GM18519 (cell line): ENCODE results near the gene HBG1.
"Not testable (repeated sequence)": the region's sequence is repeated elsewhere in the genome, so short reads cannot be mapped to it uniquely, and the experiment has no call there.

Experiments used
- ATAC-seq: cut with Tn5 transposase; IDR thresholded peaks from one replicate; pipeline ENCODE4 v1.9.1; 2021; ENCODE audit warnings: mild to moderate bottlenecking, moderate library complexity; ENCODE audit not compliant: unreplicated experiment, low FRiP score

Gene HBG1

DNA sequence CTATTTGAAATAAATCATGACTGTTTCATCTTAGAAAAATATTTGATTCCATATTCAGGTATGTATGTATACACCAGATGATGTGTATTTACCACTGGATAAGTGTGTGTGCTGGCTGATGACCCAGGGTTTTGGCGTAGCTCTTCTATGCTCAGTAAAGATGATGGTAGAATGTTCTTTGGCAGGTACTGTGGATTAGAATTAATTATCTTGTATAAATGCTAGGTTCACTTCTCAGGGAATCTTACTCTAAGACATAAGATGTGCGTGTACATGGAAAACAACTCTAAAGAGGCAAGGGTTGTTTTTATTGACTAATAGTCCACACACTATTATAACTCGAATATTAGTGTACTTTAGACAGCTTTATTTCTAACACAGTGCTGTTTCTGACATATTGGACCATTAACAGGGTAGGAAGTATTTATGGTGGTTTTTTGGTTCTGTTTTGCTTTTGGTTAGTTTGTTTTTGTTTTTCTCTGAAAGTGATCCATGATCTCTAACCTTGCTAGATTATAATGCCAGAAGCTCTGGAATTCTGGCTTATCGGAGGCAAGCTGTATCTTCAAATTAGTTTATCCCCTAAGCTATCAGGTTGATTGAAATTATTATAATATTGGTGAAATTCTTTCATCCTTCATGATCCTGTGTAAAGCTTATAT, 1.0 kb upstream of the HBG1 start:
- ATAC-seq, result no peak

DNA sequence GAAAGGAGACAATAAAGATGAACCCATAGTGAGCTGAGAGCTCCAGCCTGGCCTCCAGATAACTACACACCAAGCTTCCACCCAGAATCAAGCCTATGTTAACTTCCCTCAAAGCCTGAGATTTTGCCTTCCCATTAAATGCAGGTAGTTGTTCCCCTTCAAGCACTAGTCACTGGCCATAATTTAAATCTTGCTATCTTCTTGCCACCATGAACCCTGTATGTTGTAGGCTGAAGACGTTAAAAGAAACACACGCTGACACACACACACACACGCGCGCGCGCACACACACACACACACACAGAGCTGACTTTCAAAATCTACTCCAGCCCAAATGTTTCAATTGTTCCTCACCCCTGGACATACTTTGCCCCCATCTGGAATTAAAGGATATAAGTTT, 1.2 kb downstream of the HBG1 start:
- not testable (repeated sequence) for ATAC-seq

DNA sequence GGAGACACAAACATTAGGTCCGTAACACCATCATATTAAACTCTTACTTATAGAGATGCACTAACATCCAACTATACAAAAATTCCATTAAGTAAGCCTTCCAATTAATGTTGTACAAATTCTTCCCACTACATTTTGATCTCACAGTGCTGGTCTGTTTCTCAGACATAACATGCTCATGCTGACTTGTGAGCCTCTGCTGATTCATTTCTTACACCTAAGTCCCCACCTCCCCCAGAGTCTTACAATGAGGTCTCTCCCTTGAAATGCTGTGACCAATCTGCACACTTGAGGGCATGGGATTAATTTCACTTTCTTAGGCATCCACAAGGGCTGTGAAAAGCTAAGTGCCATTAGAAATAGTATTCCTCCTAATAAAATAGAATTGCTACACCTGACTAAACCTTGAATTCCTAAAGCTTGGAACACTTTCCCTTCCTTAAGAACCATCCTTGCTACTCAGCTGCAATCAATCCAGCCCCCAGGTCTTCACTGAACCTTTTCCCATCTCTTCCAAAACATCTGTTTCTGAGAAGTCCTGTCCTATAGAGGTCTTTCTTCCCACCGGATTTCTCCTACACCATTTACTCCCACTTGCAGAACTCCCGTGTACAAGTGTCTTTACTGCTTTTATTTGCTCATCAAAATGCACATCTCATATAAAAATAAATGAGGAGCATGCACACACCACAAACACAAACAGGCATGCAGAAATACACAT, 2.0 kb downstream of the HBG1 start:
- ATAC-seq, result no peak

DNA sequence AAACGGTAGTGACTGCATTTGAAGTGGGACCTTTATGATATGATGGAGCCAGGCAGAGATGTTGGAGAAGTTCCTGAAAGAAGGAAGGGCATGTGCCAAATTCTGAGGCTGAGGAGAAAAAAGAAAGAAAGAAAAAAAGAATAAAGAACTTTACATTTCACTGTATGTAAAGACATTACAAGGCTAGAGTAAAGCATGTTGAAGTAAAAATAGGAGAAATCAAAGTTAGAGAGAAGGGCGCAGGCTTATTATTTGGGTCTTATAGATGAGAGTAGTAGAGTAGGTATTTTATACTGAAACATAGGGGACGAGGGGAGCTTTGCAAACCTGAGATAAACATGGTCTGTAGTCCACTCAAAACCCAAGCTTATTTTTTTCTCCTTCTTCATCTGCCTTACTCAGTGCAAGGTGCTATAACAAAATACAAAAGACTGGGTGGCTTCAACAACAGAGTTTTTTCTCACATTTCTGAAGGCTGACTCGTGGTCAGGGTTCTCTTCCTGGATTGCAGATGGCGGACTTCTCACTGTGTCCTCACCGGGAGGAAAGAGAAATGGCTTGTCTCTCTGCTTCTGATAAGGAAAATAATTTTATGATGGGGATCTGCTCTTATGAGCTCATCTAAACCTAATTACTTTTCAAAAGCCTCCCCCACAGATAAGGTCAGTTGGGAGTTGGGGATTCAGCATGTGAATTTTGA, 2.7 kb downstream of the HBG1 start:
- no peak for ATAC-seq

DNA sequence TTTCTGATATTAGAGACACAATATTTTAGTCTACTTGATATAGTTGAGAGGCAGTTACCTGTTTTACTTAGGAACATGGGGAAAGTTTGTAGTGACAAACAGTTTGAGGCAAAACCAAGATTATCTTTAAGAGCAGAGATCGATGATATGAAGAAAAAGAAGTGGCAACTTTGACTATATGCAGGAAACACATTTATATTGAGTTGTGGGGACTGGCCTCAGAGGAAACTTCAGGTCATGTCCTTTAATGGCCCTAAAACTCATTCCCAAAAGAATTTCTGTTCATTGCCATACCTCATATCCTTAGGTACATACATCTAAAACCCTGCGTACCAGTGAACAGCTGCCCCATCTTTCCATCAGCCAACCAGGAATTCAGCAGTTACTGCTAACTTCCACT, 4.5 kb downstream of the HBG1 start:
- ATAC-seq, result no peak

DNA sequence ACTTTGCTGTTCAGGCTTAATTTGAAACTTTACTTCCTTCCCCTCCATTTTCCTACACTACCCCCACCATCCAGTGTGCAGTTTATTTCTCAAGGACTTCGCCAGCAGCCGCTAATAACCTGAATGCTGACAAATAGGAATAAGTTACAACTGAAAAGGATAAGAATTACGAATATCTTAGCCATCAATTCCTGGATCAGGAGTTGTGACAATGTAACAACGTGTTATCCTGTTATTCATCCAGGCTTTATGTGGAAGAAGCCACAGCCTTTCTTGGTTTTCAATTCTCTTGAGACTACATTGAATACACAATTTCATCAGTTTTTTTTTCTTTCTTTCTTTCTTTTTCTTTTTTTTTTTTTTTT, 5.9 kb downstream of the HBG1 start:
- ATAC-seq, result no peak

DNA sequence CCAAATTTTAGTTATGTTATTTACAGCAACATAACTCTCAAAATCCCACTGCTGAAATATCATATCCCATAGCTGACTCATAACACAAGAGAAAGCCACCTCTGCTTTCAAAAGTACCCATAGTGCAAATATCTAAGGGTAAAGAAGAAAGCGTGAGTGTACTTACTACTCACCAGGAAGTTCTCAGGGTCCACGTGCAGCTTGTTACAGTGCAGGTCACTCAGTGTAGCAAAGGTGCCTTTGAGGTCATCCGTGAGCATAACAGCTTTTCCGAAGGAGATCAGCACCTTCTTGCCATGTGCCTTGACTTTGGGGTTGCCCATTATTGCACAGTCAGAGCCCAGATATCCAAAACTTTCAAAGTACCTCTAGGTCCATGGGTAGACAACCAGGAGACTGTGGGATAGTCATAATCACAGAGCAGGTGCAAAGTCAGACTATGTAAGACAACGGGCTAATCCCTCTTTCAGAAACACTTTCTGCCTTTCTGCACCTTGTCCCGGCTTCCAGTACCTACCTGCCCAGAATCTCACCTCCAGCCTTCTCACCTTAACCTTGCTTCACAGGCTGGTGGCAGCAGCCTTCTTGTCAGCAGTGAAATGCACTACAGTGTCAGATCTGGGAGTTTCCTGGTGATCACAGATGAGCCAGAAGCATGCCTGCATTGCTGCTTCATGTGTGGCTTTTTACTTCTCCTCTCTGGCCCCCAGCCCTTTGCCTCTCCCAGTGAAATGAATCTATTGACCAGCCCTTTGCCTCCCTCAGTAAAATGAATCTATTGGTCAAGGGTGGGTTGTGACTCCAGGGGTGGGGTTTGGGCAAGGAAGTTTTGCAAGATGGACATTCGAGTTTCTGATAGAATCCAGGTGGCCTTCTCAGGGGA, 6.5 kb downstream of the HBG1 start:
- peak; percentile 73 for ATAC-seq

DNA sequence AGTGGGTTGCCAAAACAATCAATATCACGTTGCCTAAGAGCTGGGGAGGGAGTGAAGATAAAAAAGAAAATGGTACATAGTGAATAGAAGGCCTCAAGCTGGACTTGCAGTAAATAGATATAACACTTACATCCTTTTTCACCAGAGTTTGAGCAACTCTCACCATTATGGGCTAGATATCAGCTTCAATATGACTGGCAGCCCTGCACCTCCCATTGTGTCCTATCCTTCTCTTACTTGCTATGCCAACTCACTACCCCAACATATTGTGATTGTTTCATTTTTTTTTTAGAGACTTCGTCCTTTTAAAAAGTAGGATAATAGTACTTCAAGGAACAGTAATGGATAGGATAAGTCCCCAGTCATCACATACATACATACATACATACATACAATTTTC, 7.4 kb downstream of the HBG1 start:
- ATAC-seq, result no peak

DNA sequence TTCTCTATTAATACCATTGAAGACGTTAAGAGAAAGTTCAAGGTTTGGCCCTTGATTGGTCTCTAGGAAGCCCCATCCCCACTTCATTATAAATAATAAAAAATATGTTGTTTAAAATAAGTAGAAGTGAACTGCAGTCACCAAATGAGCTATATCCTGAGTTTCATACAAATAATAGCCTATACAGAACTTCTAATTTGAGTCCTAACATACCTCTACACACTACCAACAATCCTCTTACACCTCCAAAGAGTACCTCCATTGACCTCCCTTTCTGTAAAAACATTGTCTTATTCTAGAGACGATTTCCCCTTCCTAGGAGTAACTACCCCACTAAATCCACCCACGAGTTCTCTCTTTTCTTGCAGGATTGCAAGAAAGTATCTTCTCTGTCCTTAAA, 8.2 kb downstream of the HBG1 start:
- ATAC-seq, result no peak

DNA sequence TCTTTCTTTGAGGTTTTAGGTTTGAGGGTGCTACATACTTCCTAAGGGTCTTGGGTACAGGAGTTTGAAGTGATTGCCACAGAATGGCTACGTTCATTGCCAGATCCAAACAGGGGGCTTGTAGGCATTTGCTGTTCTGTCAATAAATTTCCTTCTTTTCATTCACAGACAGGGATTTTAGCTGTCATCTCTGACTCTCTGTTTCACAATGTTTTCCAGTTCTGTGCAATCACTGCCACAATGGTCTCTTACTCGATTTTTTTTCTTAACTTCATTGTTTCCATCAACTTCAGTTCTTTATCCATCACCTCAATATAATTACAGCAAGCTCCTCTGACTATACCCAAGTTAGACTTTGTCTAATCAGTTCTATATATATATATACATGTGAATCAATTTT, 9.2 kb downstream of the HBG1 start:
- ATAC-seq, result no peak

DNA sequence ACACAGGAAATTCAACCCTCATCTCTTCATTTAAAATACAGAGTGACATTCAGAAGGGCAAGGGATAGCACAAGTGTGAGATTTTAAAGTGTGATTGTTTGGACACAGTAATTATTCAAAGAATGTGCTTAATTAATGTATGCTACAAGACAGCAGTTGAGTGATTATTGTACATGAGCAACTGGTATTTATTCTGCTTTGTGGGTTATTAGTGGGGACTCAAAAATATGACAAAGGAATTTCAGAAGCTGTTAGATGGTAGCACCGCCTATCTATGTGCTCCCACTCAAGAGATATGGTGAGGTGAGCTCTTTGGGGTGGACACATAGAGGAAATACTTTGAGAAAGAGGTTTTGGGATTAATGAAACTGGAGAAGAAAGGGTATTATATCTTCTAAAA, 9.6 kb downstream of the HBG1 start:
- ATAC-seq, result no peak

DNA sequence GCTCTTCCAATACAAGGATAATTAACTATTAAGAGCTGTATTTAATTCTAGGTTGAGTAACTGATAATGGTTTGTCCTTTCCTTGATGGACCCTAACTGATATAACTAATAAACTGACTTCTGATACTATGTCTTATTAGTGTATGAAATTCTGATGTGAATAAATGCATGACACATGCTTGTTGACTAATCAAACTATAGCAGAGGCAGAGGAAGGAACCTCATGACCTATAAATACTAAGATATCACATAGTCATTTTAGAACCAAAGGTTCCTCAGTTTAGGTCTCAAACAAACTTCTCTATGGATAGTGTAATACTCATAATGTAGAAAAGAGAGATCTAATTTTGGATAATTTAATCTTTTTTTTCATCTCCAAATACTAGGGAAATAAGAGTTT, 10.6 kb downstream of the HBG1 start:
- no peak for ATAC-seq

DNA sequence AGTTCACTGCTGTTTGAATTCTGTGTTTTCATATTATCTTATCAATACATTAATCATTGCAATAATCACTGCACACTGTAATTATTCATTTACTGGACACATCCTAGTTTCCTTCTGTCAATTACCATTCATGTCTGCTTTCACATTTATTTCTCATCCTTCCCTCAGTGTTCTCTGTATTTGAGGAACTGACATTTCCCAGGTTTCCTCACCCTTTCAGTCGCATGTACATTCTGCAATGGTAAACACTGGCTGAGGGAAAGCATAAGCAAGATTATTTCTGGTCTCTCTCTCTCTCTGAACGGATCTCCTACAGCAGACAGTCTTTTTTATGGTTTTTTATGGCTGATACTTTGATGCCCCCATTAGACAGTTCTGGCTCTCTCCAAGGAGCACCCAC, 11.2 kb downstream of the HBG1 start:
- ATAC-seq, result no peak

DNA sequence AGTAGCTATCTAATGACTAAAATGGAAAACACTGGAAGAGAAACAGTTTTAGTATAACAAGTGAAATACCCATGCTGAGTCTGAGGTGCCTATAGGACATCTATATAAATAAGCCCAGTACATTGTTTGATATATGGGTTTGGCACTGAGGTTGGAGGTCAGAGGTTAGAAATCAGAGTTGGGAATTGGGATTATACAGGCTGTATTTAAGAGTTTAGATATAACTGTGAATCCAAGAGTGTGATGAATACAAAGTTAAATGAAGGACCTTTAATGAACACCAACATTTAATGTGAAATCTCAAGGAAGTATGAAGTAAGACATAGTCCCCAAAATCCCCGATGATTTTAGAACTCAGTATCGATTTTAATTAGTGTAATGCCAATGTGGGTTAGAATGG, 12.2 kb downstream of the HBG1 start:
- no peak for ATAC-seq

DNA sequence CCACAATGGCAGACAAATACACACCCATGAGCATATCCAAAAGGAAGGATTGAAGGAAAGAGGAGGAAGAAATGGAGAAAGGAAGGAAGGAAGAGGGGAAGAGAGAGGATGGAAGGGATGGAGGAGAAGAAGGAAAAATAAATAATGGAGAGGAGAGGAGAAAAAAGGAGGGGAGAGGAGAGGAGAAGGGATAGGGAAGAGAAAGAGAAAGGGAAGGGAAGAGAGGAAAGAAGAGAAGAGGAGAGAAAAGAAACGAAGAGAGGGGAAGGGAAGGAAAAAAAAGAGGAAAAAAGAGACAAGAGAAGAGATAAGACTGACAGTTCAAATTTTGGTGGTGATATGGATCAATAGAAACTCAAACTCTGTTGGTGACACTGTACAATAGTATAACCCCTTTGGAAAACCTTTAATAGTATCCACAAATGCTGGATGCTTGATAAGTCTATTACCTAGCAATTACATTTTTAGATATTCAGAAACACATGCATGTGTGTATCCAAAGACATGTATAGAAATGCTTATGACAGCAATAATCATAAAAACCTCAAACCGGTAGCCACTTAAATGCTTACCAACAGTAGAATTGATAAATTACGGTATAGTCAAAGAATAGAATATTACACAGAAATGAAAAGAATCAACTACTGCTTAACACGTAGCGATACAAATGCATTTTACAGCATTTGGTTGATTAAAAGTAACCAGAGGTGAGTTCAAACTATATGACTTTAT, 14.1 kb downstream of the HBG1 start:
- ATAC-seq, result no peak

DNA sequence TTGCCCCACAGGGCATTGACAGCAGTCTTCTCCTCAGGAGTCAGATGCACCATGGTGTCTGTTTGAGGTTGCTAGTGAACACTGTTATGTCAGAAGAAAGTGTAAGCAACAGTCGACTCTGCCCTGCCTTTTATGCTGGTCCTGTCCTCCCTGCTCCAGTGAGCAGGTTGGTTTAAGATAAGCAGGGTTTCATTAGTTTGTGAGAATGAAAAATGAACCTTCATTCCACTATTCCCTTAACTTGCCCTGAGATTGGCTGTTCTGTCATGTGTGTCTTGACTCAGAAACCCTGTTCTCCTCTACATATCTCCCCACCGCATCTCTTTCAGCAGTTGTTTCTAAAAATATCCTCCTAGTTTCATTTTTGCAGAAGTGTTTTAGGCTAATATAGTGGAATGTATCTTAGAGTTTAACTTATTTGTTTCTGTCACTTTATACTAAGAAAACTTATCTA, 15.2 kb downstream of the HBG1 start, which contains the start of gene HBD:
Gene HBD, minus strand, starts transcription at position 103 of the 454 bp plus-strand sequence. Its CDS starts 50 bp downstream, at position 53.
- ATAC-seq, result peak; percentile 74

DNA sequence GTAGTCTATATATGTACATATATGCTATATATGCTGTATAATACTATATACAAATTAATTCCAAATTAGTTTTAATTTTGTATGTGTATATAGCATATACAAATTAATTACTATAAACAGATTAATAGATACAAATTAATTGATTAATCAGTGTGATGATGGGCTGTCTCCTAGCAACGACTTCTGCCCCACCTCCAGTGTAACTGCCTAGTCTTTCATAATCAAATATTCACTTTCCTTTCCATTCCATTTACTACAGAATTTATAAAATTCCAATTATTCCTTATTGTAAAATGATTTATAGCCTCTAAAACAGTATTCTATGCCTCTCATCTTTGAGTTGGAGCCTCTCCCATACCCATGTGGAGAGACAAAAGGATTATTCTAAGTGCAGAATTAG, 16.4 kb downstream of the HBG1 start:
- ATAC-seq, result no peak

DNA sequence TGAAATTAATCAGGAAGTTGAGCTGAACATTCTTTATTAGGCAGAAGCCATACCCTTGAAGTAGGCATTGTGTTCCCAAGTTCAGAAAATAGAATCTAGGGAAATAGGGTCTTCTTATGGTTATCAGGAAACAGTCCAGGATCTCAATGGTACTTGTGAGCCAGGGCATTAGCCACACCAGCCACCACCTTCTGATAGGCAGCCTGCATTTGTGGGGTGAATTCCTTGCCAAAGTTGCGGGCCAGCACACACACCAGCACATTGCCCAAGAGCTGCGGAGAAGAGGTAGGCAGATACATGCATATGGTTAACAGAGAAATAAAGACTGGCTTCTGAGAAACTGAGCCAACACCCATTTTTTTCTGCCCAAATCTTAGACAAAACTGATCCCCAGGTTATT, 16.8 kb downstream of the HBG1 start:
- no peak for ATAC-seq

DNA sequence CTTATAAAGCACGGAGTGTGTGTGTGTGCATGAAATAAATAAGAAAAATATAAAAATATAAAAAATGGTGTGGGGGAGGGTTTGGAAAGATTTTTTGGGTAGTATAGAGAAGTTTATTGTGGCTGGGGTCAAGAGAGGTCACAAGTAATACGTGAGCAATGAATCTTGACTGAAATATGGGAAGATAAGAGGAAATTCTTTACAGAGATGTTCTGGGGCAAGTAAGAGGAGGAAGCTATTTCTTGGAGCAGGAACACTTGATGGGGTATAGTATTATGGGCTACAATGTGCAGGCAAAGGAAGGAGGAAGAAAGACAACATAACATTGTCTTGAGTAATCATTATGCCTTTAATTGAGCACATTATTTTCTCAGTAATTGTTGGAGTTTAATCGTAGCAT, 17.5 kb downstream of the HBG1 start:
- ATAC-seq, result no peak

DNA sequence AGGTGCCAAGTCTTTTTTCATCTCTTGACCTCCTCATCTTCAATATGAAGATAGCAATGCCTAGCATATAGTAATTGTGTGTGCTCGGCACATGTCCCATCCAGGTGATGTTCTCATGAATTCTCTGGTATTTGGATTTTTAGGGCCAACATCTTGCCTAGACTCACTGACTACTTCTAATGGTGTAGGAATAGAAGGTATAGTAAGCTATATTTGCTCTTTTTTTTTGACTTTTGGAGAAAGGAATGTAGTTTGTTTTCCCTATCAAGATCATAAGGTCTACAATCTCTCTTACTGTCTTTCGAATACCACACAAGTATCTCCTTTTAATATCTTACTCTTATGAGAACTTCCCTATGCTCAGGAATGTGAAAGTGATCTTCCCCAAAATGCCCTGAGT, 18.5 kb downstream of the HBG1 start:
- no peak for ATAC-seq
